NCI-H2029 (cell line): ENCODE results near the gene CRISPLD2.

ENCODE experiments used
- DNase-seq: peaks from one replicate; lab custom pipeline; 2025; lab: John Stamatoyannopoulos, UW

Gene CRISPLD2

GRCh38 chr16:84800158-84800978 lies 19.4 kb upstream of the CRISPLD2 start:
- no peak for DNase-seq

DNA sequence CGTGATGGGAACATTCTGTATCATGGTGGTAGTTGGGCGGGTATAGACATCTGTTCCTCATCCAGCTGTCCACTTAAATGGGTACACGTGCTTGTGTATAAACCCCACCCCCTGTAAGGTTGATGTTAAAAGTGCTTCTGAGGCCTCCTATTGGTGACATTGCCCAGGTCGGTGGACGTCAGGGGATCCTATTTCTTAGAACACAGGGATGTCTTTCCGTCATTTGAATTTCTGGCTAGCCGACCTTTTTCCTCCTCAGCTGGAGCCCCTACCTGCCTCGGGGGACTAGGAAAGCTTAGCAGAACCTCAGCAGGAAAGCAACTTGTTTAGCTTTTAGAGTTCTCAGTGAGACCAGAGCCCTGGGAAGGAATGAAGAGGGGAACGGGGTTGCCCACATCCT lies 16.6 kb upstream of the CRISPLD2 start:
- no peak for DNase-seq

DNA sequence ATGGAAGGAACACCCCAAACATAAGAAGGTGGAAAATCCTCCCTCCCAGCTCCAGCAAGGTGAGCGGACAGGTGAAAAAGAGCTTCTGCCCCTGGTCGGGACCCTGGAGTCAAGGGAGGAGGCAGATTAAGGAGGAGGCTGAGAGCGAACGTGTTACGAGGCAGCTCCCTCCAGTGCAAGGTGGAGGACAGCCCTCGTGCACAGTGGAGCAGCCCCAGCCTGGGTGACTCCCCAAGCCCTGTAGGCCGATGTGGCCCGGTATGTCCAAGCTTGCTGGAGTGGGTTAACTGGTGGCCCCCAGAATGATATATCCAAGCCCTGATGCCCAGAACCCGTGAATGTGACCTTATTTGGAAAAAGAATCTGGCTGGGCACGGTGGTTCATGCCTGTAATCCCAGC lies 15.5 kb upstream of the CRISPLD2 start:
- no peak for DNase-seq

GRCh38 chr16:84806256-84806889 lies 13.4 kb upstream of the CRISPLD2 start:
- DNase-seq = no peak

GRCh38 chr16:84806890-84807258 lies 12.9 kb upstream of the CRISPLD2 start:
- no peak for DNase-seq

DNA sequence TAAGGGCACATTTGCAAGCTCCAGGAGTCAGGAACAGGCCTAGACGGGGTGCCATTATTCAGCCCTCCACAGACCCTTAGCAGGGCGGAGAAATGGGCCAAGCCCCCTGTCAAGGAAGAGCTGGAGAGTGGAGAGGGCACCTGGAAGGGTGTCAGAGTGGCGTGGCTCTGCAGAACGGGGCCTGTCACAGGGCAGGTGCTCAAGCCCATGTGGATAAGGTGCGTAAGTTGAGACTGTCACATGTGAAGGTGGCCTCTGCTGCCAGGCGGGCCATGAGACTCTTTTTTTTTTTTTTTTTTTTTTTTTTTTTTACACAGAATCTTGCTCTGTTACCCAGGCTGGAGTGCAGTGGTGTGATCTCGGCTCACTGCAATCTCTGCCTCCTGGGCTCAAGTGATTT lies 12.0 kb upstream of the CRISPLD2 start:
- no peak for DNase-seq

GRCh38 chr16:84808826-84809225 lies 11.0 kb upstream of the CRISPLD2 start:
- DNase-seq = no peak

GRCh38 chr16:84810518-84811273 lies 9.1 kb upstream of the CRISPLD2 start:
- DNase-seq = no peak

DNA sequence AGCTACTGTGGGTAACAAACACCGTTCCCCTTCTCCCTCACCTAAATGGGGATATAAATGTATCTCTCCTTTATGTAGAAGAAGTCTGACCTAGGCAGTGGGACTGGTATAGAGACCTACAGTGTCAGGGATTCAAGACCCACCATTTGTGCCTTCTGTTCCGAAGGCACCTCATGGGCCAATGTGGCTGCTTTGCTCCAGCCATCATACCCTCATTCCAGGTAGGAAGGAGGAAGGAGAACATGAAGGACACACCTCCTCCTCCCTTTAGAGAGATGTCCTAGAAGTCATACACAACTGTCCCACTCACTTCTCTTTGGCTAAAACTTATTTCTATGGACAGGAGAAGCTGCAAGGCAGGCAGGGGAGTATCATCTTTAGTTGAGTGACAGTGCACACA lies 8.3 kb upstream of the CRISPLD2 start:
- no peak for DNase-seq

- DNase-seq = no peak
Measured at GRCh38 chr16:84813141-84813934, 6.4 kb upstream of the CRISPLD2 start.

DNA sequence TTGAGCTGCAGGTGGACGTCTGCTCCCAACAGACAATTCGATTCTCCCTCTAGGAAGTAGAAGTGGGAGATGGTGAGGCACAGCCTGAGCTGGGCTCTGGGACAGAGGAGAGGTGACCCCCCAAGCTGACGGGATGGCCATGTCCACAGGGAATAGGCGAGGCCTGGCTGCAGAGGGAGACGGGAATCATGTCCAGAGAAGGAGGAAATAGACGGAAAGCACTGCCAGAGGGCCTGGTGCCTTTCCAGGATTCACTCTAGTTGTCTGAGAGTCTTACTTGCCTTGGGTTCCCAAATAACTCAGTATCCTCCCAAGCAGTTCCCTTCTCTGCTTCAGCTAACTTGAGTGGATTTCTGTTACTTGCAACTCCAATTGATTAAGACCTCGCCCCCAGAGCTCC lies 4.3 kb upstream of the CRISPLD2 start:
- DNase-seq = no peak

- no peak for DNase-seq
Measured at GRCh38 chr16:84816023-84816422, 3.8 kb upstream of the CRISPLD2 start.

- DNase-seq = no peak
Measured at GRCh38 chr16:84816485-84816884, 3.3 kb upstream of the CRISPLD2 start.

GRCh38 chr16:84817206-84817605 lies 2.6 kb upstream of the CRISPLD2 start:
- no peak for DNase-seq

DNA sequence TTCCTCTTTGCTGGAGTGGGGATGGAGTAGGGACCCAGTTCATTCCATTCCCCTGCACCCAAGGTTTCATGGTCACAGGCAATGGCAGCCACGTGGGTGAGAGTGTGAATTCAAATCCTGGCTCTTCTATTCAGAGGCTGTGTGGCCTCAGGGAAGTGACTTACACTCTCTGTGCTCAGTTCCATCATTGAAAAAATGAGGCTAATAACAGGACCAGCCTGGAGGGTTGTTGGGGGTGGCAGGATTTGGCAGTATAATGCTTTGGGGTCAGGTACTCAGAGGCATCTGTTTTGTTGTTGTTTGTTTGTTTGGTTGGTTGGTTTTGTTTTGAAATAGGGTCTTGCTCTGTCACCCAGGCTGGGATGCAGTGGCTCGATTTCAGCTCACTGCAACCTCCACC lies 2.2 kb upstream of the CRISPLD2 start:
- DNase-seq = no peak

DNA sequence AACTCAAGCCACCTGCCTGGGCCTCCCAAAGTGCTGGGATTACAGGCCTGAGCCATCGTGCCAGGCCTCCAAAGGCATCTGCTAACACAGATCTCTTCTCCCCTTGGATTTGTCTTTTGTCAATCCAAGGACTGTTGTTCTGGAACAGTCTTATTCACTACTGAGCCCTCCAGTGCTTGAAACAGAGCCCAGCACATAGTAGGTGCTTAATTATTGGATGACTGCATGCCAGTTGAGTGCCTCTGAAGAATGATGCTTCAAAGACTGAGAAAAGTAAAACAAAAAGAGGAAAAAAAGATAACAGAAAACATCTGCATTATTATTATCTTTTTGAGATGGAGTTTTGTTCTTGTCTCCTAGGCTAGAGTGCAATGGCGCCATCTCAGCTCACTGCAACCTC lies 1.7 kb upstream of the CRISPLD2 start:
- no peak for DNase-seq

- no peak for DNase-seq
Measured at GRCh38 chr16:84818989-84819643, 669 bp upstream of the CRISPLD2 start.

DNA sequence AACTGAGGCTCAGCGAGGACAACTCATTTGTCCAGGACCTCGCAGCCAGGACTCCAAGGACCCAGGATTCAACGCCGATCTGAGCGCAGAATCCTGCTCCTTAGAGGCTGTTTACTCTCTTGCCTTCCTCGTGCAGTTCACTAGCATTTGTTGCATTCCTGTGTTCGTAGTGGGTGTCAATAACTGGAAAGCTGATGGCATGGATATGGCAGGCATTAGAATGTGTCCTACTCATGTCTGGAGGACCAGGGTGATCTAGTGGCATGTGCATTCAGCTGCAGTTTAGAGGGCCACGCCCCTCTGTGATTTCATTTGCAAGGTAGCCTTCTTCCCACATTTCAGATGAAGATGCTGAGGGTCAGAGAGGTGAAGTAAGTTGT lies 510 bp downstream of the CRISPLD2 start:
- no peak for DNase-seq

GRCh38 chr16:84820771-84821170 lies 986 bp downstream of the CRISPLD2 start:
- DNase-seq = no peak

DNA sequence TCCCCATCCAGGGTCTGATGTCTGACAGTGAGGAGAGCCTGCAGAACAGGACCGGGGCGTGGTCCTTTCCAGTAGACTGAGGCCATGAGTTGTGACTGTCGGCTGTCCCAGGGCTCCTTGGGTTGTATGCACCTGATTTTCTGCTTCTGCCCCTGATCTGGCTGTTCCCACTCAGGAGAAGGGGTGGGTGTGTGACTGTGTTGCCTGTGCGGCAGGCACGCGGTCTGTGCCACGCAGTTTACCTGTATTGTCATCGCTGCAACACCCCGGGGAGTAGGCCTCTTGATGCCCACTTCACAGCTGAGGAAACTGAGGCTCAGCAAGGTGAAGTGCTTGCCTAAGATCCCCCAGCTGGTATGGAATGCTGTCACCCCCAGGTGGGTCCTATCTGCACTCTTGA lies 1.4 kb downstream of the CRISPLD2 start:
- DNase-seq = no peak

- no peak for DNase-seq
Measured at GRCh38 chr16:84821728-84822689, 2.2 kb downstream of the CRISPLD2 start.
